Neural crest cell (in vitro differentiated cells): ENCODE measurements around the gene SIDT1. TPM values are rescaled to one million over a fixed set of nuclear protein-coding genes. Genes with fewer than 3 reads are reported as not detected.

ENCODE experiments used
- DNase-seq: peaks from one replicate; pipeline ENCODE4 v3.0.0; 2021; ENCODE audit warnings: low read depth, mixed read lengths, low spot score
- H3K27ac Mint-ChIP-seq: one replicate; pipeline ENCODE4 v1.8.0; 2021; ENCODE audit warnings: mild to moderate bottlenecking, mixed read lengths; ENCODE audit not compliant: unreplicated experiment
- H3K27me3 Mint-ChIP-seq: 2 replicates; pipeline ENCODE4 v1.8.0; 2021; ENCODE audit warnings: low read depth, mild to moderate bottlenecking, mixed read lengths
- H3K36me3 Mint-ChIP-seq: 2 replicates; pipeline ENCODE4 v1.8.0; 2021; ENCODE audit warnings: low read depth, mild to moderate bottlenecking, mixed read lengths
- H3K4me1 Mint-ChIP-seq: 2 replicates; pipeline ENCODE4 v1.8.0; 2021; ENCODE audit warnings: mixed read lengths
- H3K4me3 Mint-ChIP-seq: one replicate; pipeline ENCODE4 v1.8.0; 2021; ENCODE audit warnings: mild to moderate bottlenecking, mixed read lengths
- H3K9me3 Mint-ChIP-seq: 2 replicates; pipeline ENCODE4 v1.8.0; 2021; ENCODE audit warnings: mixed read lengths
- total RNA-seq: library from RNA; stranded (reverse); gene quantifications from 2 replicates; pipeline ENCODE4 v1.2.1, GENCODE V29; 2021
- TF ChIP-seq, protein P1 (sequence below): fragments of 200-600 bp; sonication (generic); conservative IDR thresholded peaks from 2 replicates; pipeline ENCODE4 v1.5.0; 2021; ENCODE audit warnings: antibody characterized with exemption, mild to moderate bottlenecking

The SIDT1 gene
- total RNA-seq, 1 donor from 2014 or later: 0.23 TPM

DNA sequence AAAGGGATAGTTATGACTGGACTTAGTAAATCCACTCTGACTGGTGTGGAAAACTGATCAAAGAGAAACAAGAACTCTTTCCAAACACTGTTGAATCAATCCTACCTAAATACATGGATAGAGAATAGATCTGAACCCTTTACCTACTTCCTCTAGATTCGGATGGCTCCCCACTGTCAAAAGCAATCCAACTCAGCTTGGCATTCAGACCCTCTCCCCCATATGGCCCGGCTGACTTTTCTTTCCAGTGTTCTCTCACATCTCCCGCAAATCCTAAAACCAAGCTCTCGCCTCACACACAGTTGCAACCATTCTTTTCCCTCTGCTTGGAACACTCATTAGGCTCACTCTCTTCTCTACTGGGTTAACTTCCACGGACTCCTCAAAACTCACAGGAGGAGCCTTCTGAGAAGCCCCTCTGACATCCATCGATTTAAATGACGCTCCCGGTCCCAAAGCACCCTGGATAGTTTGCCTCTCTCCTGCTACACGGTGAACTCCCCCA, 18.0 kb upstream of the SIDT1 start:
- Mint-ChIP-seq H3K36me3 (peaks cover 8% of the 10 kb centered on the region), H3K4me1 (peaks cover 9% of the 10 kb centered on the region), H3K9me3 (peaks cover 5% of the 10 kb centered on the region), H3K4me3 (no peak overlapping the region), H3K27ac (no peak overlapping the region), H3K27me3 (peaks cover 37% of the 10 kb centered on the region)
- no peak for DNase-seq
- TF ChIP-seq, protein P1, sequence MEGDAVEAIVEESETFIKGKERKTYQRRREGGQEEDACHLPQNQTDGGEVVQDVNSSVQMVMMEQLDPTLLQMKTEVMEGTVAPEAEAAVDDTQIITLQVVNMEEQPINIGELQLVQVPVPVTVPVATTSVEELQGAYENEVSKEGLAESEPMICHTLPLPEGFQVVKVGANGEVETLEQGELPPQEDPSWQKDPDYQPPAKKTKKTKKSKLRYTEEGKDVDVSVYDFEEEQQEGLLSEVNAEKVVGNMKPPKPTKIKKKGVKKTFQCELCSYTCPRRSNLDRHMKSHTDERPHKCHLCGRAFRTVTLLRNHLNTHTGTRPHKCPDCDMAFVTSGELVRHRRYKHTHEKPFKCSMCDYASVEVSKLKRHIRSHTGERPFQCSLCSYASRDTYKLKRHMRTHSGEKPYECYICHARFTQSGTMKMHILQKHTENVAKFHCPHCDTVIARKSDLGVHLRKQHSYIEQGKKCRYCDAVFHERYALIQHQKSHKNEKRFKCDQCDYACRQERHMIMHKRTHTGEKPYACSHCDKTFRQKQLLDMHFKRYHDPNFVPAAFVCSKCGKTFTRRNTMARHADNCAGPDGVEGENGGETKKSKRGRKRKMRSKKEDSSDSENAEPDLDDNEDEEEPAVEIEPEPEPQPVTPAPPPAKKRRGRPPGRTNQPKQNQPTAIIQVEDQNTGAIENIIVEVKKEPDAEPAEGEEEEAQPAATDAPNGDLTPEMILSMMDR: no peak

DNA sequence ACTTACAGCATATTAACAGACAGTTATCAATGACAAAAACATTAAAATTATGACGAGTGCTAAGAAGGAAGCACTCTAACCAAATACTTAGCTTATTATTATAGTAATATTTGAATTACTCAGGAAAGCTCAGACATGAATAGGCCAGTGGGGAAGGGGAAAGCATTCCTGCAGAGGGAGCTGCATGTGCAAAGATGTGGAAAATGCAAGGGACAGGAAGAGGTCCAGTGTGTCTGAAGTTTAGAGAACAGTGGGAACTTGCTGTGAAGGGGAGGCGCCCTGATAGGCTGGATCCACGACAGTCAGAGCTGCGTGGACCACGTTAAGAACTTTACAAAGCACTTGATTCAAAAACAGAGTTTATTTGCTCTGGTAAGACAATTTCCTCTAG, 16.2 kb upstream of the SIDT1 start:
- Mint-ChIP-seq H3K27ac (no peak overlapping the region), H3K27me3 (peaks cover 50% of the 10 kb centered on the region), H3K36me3 (peaks cover 3% of the 10 kb centered on the region), H3K4me3 (no peak overlapping the region), H3K4me1 (peaks cover 9% of the 10 kb centered on the region), H3K9me3 (no peaks in the 10 kb centered on the region)
- no peak for DNase-seq
- TF ChIP-seq, protein P1: no peak

GRCh38 chr3:113521981-113522380, 10.4 kb upstream of the SIDT1 start:
- Mint-ChIP-seq H3K27me3 (peaks cover 93% of the 10 kb centered on the region), H3K4me3 (no peak overlapping the region), H3K27ac (no peak overlapping the region), H3K4me1 (no peaks in the 10 kb centered on the region), H3K9me3 (no peaks in the 10 kb centered on the region), H3K36me3 (no peaks in the 10 kb centered on the region)
- no peak for DNase-seq
- TF ChIP-seq, protein P1: no peak

GRCh38 chr3:113523241-113523640, 9.1 kb upstream of the SIDT1 start:
- peaks cover 93% of the 10 kb centered on the region for H3K27me3 Mint-ChIP-seq
- no peak for DNase-seq
- no peaks in the 10 kb centered on the region for H3K9me3 Mint-ChIP-seq
- no peaks in the 10 kb centered on the region for H3K4me1 Mint-ChIP-seq
- TF ChIP-seq, protein P1: no peak
- no peaks in the 10 kb centered on the region for H3K36me3 Mint-ChIP-seq
- no peak overlapping the region for H3K27ac Mint-ChIP-seq
- no peak overlapping the region for H3K4me3 Mint-ChIP-seq

DNA sequence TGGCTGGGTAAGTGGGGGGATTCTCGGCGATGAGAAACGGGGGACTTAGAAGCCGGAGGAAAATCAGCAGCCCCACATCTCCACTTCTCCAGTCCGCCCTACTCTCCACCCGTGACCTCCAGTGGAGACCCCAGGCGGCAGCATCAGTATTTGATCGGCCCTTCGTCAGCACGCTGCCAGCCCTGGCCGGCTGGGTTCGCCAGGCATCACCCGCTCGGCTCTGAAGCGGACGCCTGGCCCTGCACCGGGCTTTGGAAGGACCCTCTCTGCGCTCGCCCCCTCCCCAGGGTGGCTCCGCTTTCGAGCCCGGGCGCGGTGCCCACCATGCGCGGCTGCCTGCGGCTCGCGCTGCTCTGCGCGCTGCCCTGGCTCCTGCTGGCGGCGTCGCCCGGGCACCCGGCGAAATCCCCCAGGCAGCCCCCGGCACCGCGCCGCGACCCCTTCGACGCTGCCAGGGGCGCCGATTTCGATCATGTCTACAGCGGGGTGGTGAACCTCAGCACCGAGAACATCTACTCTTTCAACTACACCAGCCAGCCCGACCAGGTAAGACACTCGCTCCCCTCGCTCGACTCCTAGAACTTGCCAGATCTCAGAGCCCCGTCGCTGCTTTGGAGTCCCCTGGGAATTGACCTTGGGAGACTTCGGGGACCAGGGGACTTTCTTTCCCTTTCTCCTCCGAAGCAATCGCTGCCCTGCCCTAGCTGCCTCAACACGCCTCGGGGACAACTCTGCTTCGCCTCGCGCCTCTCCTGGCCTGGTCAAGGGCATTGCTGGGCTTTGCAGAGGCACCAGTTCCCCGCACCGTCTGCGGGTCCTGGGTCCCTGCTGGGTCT, 561 bp downstream of the SIDT1 start:
- Mint-ChIP-seq H3K27ac (no peak overlapping the region), H3K9me3 (no peaks in the 10 kb centered on the region), H3K4me1 (peaks cover 14% of the 10 kb centered on the region), H3K36me3 (no peaks in the 10 kb centered on the region), H3K4me3 (peak overlapping the region; percentile 87), H3K27me3 (peaks cover 94% of the 10 kb centered on the region)
- peak; percentile 36 for DNase-seq
- TF ChIP-seq, protein P1: no peak
